Chondrocyte (in vitro differentiated cells): Measurements from ENCODE around the gene CTIF. TPM values are rescaled to one million over a fixed set of nuclear protein-coding genes. Genes with fewer than 3 reads are reported as not detected.
A peak's percentile ranks its signal among the peaks of the same experiment; 100 is the strongest.

ENCODE experiments used
- DNase-seq: peaks from one replicate; pipeline ENCODE4 v3.0.0; 2021; ENCODE audit warnings: mixed read lengths, low spot score
- H3K27ac Mint-ChIP-seq: one replicate; pipeline ENCODE4 v1.8.0; 2021; ENCODE audit warnings: mild to moderate bottlenecking, moderate library complexity, mixed read lengths; ENCODE audit not compliant: unreplicated experiment
- H3K27me3 Mint-ChIP-seq: 2 replicates; pipeline ENCODE4 v1.8.0; 2021; ENCODE audit warnings: low read depth, mixed read lengths
- H3K36me3 Mint-ChIP-seq: 2 replicates; pipeline ENCODE4 v1.8.0; 2021; ENCODE audit warnings: low read depth, mixed read lengths
- H3K4me1 Mint-ChIP-seq: 2 replicates; pipeline ENCODE4 v1.8.0; 2021; ENCODE audit warnings: low read depth, mild to moderate bottlenecking, mixed read lengths
- H3K4me3 Mint-ChIP-seq: one replicate; pipeline ENCODE4 v1.8.0; 2021; ENCODE audit warnings: mild to moderate bottlenecking, moderate library complexity, mixed read lengths; ENCODE audit not compliant: unreplicated experiment
- H3K9me3 Mint-ChIP-seq: 2 replicates; pipeline ENCODE4 v1.8.0; 2021; ENCODE audit warnings: low read depth, mixed read lengths
- total RNA-seq: library from RNA; stranded (reverse); gene quantifications from 3 replicates; pipeline ENCODE4 v1.2.1, GENCODE V29; 2021
- TF ChIP-seq, protein P1 (sequence below): fragments of 200-600 bp; sonication (generic); IDR thresholded peaks from 2 replicates; pipeline ENCODE4 v1.5.0; 2021; ENCODE audit warnings: antibody characterized with exemption, mild to moderate bottlenecking, moderate library complexity

The CTIF gene
- total RNA-seq, 1 donor from 2014 or later, result 184 TPM

- H3K9me3 Mint-ChIP-seq, result no peaks in the 10 kb centered on the region
- peaks cover 28% of the 10 kb centered on the region for H3K36me3 Mint-ChIP-seq
- H3K4me1 Mint-ChIP-seq, result peaks cover 88% of the 10 kb centered on the region
- H3K4me3 Mint-ChIP-seq, result no peak overlapping the region
- no peak for DNase-seq
- TF ChIP-seq, protein P1, sequence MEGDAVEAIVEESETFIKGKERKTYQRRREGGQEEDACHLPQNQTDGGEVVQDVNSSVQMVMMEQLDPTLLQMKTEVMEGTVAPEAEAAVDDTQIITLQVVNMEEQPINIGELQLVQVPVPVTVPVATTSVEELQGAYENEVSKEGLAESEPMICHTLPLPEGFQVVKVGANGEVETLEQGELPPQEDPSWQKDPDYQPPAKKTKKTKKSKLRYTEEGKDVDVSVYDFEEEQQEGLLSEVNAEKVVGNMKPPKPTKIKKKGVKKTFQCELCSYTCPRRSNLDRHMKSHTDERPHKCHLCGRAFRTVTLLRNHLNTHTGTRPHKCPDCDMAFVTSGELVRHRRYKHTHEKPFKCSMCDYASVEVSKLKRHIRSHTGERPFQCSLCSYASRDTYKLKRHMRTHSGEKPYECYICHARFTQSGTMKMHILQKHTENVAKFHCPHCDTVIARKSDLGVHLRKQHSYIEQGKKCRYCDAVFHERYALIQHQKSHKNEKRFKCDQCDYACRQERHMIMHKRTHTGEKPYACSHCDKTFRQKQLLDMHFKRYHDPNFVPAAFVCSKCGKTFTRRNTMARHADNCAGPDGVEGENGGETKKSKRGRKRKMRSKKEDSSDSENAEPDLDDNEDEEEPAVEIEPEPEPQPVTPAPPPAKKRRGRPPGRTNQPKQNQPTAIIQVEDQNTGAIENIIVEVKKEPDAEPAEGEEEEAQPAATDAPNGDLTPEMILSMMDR, result no peak
- H3K27ac Mint-ChIP-seq, result peak overlapping the region; percentile 29
- no peaks in the 10 kb centered on the region for H3K27me3 Mint-ChIP-seq
These were observed 316.9 kb downstream of the CTIF start for GRCh38 chr18:48855422-48856377.

DNA sequence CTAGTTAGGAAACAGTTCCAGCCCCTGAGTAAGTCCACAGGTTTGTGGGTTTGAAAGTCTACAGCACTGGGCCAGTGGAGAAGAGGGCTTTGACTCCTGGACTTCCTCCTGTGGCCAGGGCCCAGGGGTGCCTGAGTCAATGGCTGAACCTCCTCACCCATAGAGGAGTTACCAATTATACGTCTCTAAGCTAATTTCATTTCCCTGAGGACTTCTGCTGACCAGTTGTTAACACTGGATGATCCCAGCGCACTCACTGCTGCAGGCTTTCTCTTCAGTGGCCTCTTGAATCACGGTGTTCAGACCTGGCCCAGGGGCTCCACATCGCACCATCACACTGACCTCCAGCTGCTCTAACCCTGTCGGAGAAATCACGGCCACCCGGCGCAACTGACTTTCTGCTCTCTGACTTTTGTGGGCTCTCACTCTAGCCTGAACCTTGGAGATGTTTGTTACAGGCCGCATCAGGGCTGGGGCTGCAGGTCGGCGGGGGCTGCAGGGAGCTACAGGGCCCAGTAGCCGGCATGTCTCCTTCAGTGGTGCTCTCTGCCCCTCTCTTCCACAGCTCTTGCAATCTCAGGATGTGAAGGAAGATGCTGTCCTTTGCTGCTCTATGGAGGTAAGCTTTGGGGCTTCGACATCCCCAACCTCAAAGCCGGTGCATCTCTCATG lies 318.3 kb downstream of the CTIF start:
- DNase-seq, result no peak
- Mint-ChIP-seq H3K9me3 (no peaks in the 10 kb centered on the region), H3K4me1 (peaks cover 88% of the 10 kb centered on the region), H3K27ac (peak overlapping the region; percentile 96), H3K4me3 (no peak overlapping the region), H3K27me3 (no peaks in the 10 kb centered on the region), H3K36me3 (peaks cover 28% of the 10 kb centered on the region)
- TF ChIP-seq, protein P1, result no peak

DNA sequence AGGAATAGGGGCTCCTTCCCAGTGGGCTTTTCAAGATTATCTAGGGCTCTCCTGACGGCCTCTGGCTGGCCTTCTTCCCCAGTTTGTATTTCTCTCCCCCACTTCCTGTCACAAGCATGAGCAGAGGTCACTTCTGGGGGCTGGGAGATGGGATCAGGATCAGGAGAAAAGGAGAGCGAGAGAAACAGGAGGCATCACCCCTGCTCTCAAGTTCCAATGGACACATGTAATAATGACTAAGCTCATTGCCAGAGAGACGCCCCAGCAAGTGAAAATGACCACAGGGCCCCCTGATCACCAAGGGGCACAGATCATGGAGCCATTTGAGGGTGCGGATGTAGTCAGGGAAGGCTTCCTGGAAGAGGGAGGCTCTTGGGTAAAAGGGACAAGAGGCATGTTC lies 319.8 kb downstream of the CTIF start:
- H3K36me3 Mint-ChIP-seq, result peaks cover 28% of the 10 kb centered on the region
- DNase-seq, result no peak
- no peaks in the 10 kb centered on the region for H3K9me3 Mint-ChIP-seq
- TF ChIP-seq, protein P1, result no peak
- peaks cover 88% of the 10 kb centered on the region for H3K4me1 Mint-ChIP-seq
- no peak overlapping the region for H3K4me3 Mint-ChIP-seq
- H3K27ac Mint-ChIP-seq, result peak overlapping the region; percentile 96
- H3K27me3 Mint-ChIP-seq, result no peaks in the 10 kb centered on the region

GRCh38 chr18:48859311-48860268 lies 320.8 kb downstream of the CTIF start:
- Mint-ChIP-seq H3K27me3 (no peaks in the 10 kb centered on the region), H3K27ac (peak overlapping the region; percentile 96), H3K36me3 (peaks cover 30% of the 10 kb centered on the region), H3K9me3 (no peaks in the 10 kb centered on the region), H3K4me3 (peak overlapping the region; percentile 22), H3K4me1 (peaks cover 82% of the 10 kb centered on the region)
- DNase-seq, result peak; percentile 92
- TF ChIP-seq, protein P1, result peak; percentile 32
